Keratinocyte (primary cell): ENCODE data around the gene ZIC3. TPM values are rescaled to one million over a fixed set of nuclear protein-coding genes. Genes with fewer than 3 reads are reported as not detected.
A peak's percentile ranks its signal among the peaks of the same experiment; 100 is the strongest.

Source experiments
- DNase-seq: peaks from one replicate; pipeline ENCODE4 v3.0.0-alpha.2; 2011; ENCODE audit warnings: low read depth, missing footprints, low spot score
- FAIRE-seq: peaks from 2 replicates; lab custom pipeline; 2011; peaks lifted over from hg19 to GRCh38; lab: Jason Lieb, UNC
- H2AFZ ChIP-seq: 2 replicates; pipeline ENCODE4 v1.6.0; 2012; ENCODE audit warnings: low read length, control low read depth, inconsistent platforms; ENCODE audit not compliant: control insufficient read depth
- H3K27ac ChIP-seq: 2 replicates; pipeline ENCODE4 v1.5.1; 2011; ENCODE audit warnings: low read length; ENCODE audit not compliant: control insufficient read depth, insufficient read depth
- H3K27me3 ChIP-seq: 3 replicates; pipeline ENCODE4 v1.6.0; 2011; ENCODE audit warnings: low read length; ENCODE audit not compliant: control insufficient read depth, insufficient read depth; ENCODE audit errors: extremely low read depth
- H3K36me3 ChIP-seq, 2 experiments: 2 replicates in 1 of 2; 3 replicates in 1 of 2; pipeline ENCODE4 v1.5.1; 2011; ENCODE audit warnings: low read length in 2 of 2, mild to moderate bottlenecking in 1 of 2; ENCODE audit not compliant: control insufficient read depth in 2 of 2, insufficient read depth in 2 of 2; ENCODE audit errors: extremely low read depth in 1 of 2
- H3K4me1 ChIP-seq: 3 replicates; pipeline ENCODE4 v1.5.1; 2011; ENCODE audit warnings: low read length; ENCODE audit not compliant: control insufficient read depth, insufficient read depth; ENCODE audit errors: extremely low read depth
- H3K4me2 ChIP-seq: 3 replicates; pipeline ENCODE4 v1.6.0; 2011; ENCODE audit warnings: low read depth, low read length; ENCODE audit not compliant: control insufficient read depth, insufficient read depth; ENCODE audit errors: extremely low read depth
- H3K4me3 ChIP-seq, 3 experiments: fragments of 200-600 bp in 1 of 3; sonication (generic) in 1 of 3; 2 replicates in 2 of 3; 3 replicates in 1 of 3; pipeline ENCODE4 v1.5.1; 2011 to 2016; ENCODE audit warnings: low read length in 3 of 3, mild to moderate bottlenecking in 3 of 3, control low read depth in 2 of 3, inconsistent platforms in 1 of 3, low read depth in 1 of 3, mixed read lengths in 1 of 3, mixed run types in 1 of 3, moderate library complexity in 1 of 3; ENCODE audit not compliant: control insufficient read depth in 2 of 3, insufficient read depth in 2 of 3; ENCODE audit errors: extremely low read depth in 1 of 3
- H3K79me2 ChIP-seq: 2 replicates; pipeline ENCODE4 v1.6.0; 2012; ENCODE audit warnings: low read length; ENCODE audit not compliant: control insufficient read depth, insufficient read depth
- H3K9ac ChIP-seq: 3 replicates; pipeline ENCODE4 v1.6.0; 2011; ENCODE audit warnings: low read length; ENCODE audit not compliant: control insufficient read depth, insufficient read depth; ENCODE audit errors: extremely low read depth
- H3K9me1 ChIP-seq: 3 replicates; pipeline ENCODE4 v1.6.0; 2011; ENCODE audit warnings: low read length; ENCODE audit not compliant: control insufficient read depth, insufficient read depth; ENCODE audit errors: extremely low read depth
- H3K9me3 ChIP-seq: 2 replicates; pipeline ENCODE4 v1.5.1; 2012; ENCODE audit warnings: low read depth, low read length; ENCODE audit not compliant: control insufficient read depth
- H4K20me1 ChIP-seq: 3 replicates; pipeline ENCODE4 v1.6.0; 2011; ENCODE audit warnings: low read length; ENCODE audit not compliant: control insufficient read depth, insufficient read depth; ENCODE audit errors: extremely low read depth
- CTCF ChIP-seq, 3 experiments: IDR thresholded peaks in 1 of 3; conservative IDR thresholded peaks in 1 of 3; optimal IDR thresholded peaks in 1 of 3; 2 replicates in 2 of 3; 3 replicates in 1 of 3; pipeline versions ENCODE3 to v1.5.1; 2011; ENCODE audit warnings: low read length in 3 of 3, mild to moderate bottlenecking in 3 of 3, moderate library complexity in 2 of 3, control low read depth in 1 of 3, inconsistent platforms in 1 of 3; ENCODE audit not compliant: insufficient read depth in 2 of 3; ENCODE audit errors: extremely low read depth in 1 of 3
- EZH2 ChIP-seq: IDR thresholded peaks from one replicate; pipeline ENCODE4 v1.6.1; 2012; ENCODE audit warnings: inconsistent platforms, mild to moderate bottlenecking, low read length, moderate library complexity
- dilution Hi-C: fragments of 300-500 bp; cut with MboI; formaldehyde crosslinking; loops from one replicate; pipeline ENCODE4 v1.7.0; 2020; ENCODE audit warnings: low sequenced_read_pairs; ENCODE audit not compliant: extremely low pct_ligation_motif_present
- polyA plus RNA-seq, 5 experiments: library from polyadenylated mRNA; depleted of rRNA in 3 of 5; stranded (reverse) in 3 of 5; stranded (forward) in 1 of 5; unstranded in 1 of 5; fragments of >200 nt; gene quantifications; 1 replicate in 1 of 5; 2 replicates in 3 of 5; 3 replicates in 1 of 5; pipeline versions ENCODE4 v1.2.1 to v1.2.3, GENCODE V29; 2011 to 2012; ENCODE audit warnings: missing spikeins in 2 of 5, low read depth in 1 of 5, low replicate concordance in 1 of 5

The ZIC3 gene
- polyA plus RNA-seq, 1 donor (not counting 4 experiments of a cell fraction or from before 2014, with no cell fraction given): not detected

- TF ChIP-seq EZH2 (peak; percentile 33), CTCF (optimal IDR thresholded peaks at IDR 0.05 in 1 of 3, IDR thresholded peaks at IDR 0.05 in 1 of 3, conservative IDR thresholded peaks at IDR 0.05 in 1 of 3; ENCODE audit: extremely low read depth in 1 of 3, insufficient read depth in 2 of 3, low read length in 3 of 3) (no peak)
- dilution Hi-C loops: no loop called here
- H3K9me1 ChIP-seq: no peaks in the 10 kb centered on the region
- H3K36me3 ChIP-seq: no peaks in the 10 kb centered on the region
- H3K4me1 ChIP-seq: no peaks in the 10 kb centered on the region
- no peaks in the 10 kb centered on the region for H4K20me1 ChIP-seq
- H3K79me2 ChIP-seq: no peaks in the 10 kb centered on the region
- H3K27me3 ChIP-seq: peaks cover 53% of the 10 kb centered on the region
- DNase-seq: no peak
- H3K4me2 ChIP-seq: no peak overlapping the region
- H2AFZ ChIP-seq: no peak overlapping the region
- H3K9ac ChIP-seq: no peak overlapping the region
- no peak for FAIRE-seq
- H3K9me3 ChIP-seq: peaks cover 9% of the 10 kb centered on the region
- no peak overlapping the region for H3K4me3 ChIP-seq
- H3K27ac ChIP-seq: no peak overlapping the region
Observed at GRCh38 chrX:137545711-137546651, 19.9 kb upstream of the ZIC3 start.

DNA sequence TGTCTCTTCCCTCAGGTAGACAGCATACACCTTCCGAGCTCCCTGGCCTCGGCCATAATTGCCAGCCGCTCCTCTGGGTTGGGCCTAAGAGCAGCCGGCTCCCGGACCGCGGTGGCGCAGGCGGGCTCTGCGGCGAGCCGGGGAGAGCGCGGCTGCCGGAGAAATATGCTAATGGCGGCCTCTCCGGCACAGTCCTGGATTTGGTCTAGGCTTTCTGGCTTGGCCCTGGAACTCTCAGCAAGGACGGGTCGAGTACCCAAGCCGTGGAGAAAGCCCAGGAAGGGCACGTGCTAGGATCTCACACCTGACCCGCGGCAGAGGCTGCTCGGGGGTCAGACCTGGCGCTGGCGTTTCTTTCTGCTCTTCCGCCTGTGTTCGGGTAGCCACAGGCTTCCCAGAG lies 18.6 kb upstream of the ZIC3 start:
- H3K4me2 ChIP-seq: no peak overlapping the region
- no peaks in the 10 kb centered on the region for H4K20me1 ChIP-seq
- TF ChIP-seq CTCF (optimal IDR thresholded peaks at IDR 0.05 in 1 of 3, IDR thresholded peaks at IDR 0.05 in 1 of 3, conservative IDR thresholded peaks at IDR 0.05 in 1 of 3; ENCODE audit: extremely low read depth in 1 of 3, insufficient read depth in 2 of 3, low read length in 3 of 3): no peak
- TF ChIP-seq EZH2: no peak
- H3K4me3 ChIP-seq: no peak overlapping the region
- H3K9me3 ChIP-seq: peaks cover 9% of the 10 kb centered on the region
- no peak overlapping the region for H3K9ac ChIP-seq
- no peaks in the 10 kb centered on the region for H3K79me2 ChIP-seq
- no peaks in the 10 kb centered on the region for H3K9me1 ChIP-seq
- H2AFZ ChIP-seq: no peak overlapping the region
- no peak overlapping the region for H3K27ac ChIP-seq
- DNase-seq (no peak), FAIRE-seq (no peak)
- dilution Hi-C loops: no loop called here
- H3K36me3 ChIP-seq: no peaks in the 10 kb centered on the region
- no peaks in the 10 kb centered on the region for H3K4me1 ChIP-seq
- peaks cover 55% of the 10 kb centered on the region for H3K27me3 ChIP-seq
